Measurements from ENCODE around the gene MAPK12. TPM values are rescaled to one million over a fixed set of nuclear protein-coding genes. Genes with fewer than 3 reads are reported as not detected.

The MAPK12 gene
- total and polyA plus RNA-seq, 2 donors: 9.3 to 21.3 TPM

GRCh38 chr22:50203288-50203687 lies 58.2 kb downstream of the MAPK12 start:
- 99% methylated on average over 1 of the region's 1 CpG for WGBS
- H3K4me1 ChIP-seq (ENCODE audit: insufficient read depth): no peaks in the 10 kb centered on the region
- peaks cover 2% of the 10 kb centered on the region for H3K36me3 ChIP-seq (ENCODE audit: insufficient read depth)
- DNase-seq (ENCODE audit: extremely low spot score): no peak
- no peak overlapping the region for H3K4me3 ChIP-seq (ENCODE audit: low read depth, low read length)
- no peak overlapping the region for H3K27ac ChIP-seq (ENCODE audit: low read depth)

Other genes starting within 250 kb of the MAPK12 start
- gene IL17REL, start 248.9 kb downstream of the MAPK12 start, total RNA-seq: not detected
- 0.01 TPM for gene IL17REL, start 248.9 kb downstream of the MAPK12 start, polyA plus RNA-seq
- not detected for gene TTLL8, start 203.4 kb downstream of the MAPK12 start, total RNA-seq
- not detected for gene TTLL8, start 203.4 kb downstream of the MAPK12 start, polyA plus RNA-seq
- 2.4 TPM for gene MLC1, start 176.3 kb downstream of the MAPK12 start, total RNA-seq
- gene MLC1, start 176.3 kb downstream of the MAPK12 start, polyA plus RNA-seq: 0.09 TPM
- gene MOV10L1, start 171.7 kb downstream of the MAPK12 start, total RNA-seq: 9.7 TPM
- 0.33 TPM for gene MOV10L1, start 171.7 kb downstream of the MAPK12 start, polyA plus RNA-seq
- gene PANX2, start 91.0 kb downstream of the MAPK12 start, total RNA-seq: 0.63 TPM
- gene PANX2, start 91.0 kb downstream of the MAPK12 start, polyA plus RNA-seq: 2.3 TPM
- gene TRABD, start 75.8 kb downstream of the MAPK12 start, total RNA-seq: 7.7 TPM
- 36.4 TPM for gene TRABD, start 75.8 kb downstream of the MAPK12 start, polyA plus RNA-seq
- 9.5 TPM for gene SELENOO, start 60.7 kb downstream of the MAPK12 start, total RNA-seq
- 23.0 TPM for gene SELENOO, start 60.7 kb downstream of the MAPK12 start, polyA plus RNA-seq
- gene TUBGCP6, start 16.7 kb downstream of the MAPK12 start, total RNA-seq: 23.1 TPM
- gene TUBGCP6, start 16.7 kb downstream of the MAPK12 start, polyA plus RNA-seq: 31.5 TPM
- 20.0 TPM for gene HDAC10, start 10.4 kb downstream of the MAPK12 start, total RNA-seq
- gene HDAC10, start 10.4 kb downstream of the MAPK12 start, polyA plus RNA-seq: 32.4 TPM
- 4.1 TPM for gene MAPK11, start 8.7 kb upstream of the MAPK12 start, total RNA-seq
- gene MAPK11, start 8.7 kb upstream of the MAPK12 start, polyA plus RNA-seq: 13.6 TPM
- 61.7 TPM for gene PLXNB2, start 46.0 kb upstream of the MAPK12 start, total RNA-seq
- gene PLXNB2, start 46.0 kb upstream of the MAPK12 start, polyA plus RNA-seq: 106 TPM
- 4.1 TPM for gene DENND6B, start 65.3 kb upstream of the MAPK12 start, total RNA-seq
- gene DENND6B, start 65.3 kb upstream of the MAPK12 start, polyA plus RNA-seq: 4.6 TPM
- 31.1 TPM for gene PPP6R2, start 81.6 kb upstream of the MAPK12 start, total RNA-seq
- 46.0 TPM for gene PPP6R2, start 81.6 kb upstream of the MAPK12 start, polyA plus RNA-seq
- gene SBF1, start 213.4 kb upstream of the MAPK12 start, total RNA-seq: 28.3 TPM
- gene SBF1, start 213.4 kb upstream of the MAPK12 start, polyA plus RNA-seq: 44.8 TPM
- 0.37 TPM for gene ADM2, start 219.9 kb upstream of the MAPK12 start, total RNA-seq
- 0.11 TPM for gene ADM2, start 219.9 kb upstream of the MAPK12 start, polyA plus RNA-seq
- not detected for gene MIOX, start 225.2 kb upstream of the MAPK12 start, total RNA-seq
- gene MIOX, start 225.2 kb upstream of the MAPK12 start, polyA plus RNA-seq: not detected
- gene LMF2, start 246.0 kb upstream of the MAPK12 start, total RNA-seq: 21.4 TPM
- gene LMF2, start 246.0 kb upstream of the MAPK12 start, polyA plus RNA-seq: 61.3 TPM
- 27.5 TPM for gene NCAPH2, start 246.5 kb upstream of the MAPK12 start, total RNA-seq
- 38.4 TPM for gene NCAPH2, start 246.5 kb upstream of the MAPK12 start, polyA plus RNA-seq